Immature natural killer cell (primary cell): ENCODE data around the gene AADACL3. TPM values are rescaled to one million over a fixed set of nuclear protein-coding genes. Genes with fewer than 3 reads are reported as not detected.

Experiments
- DNase-seq, 3 donors: peaks; one replicate each; pipeline ENCODE4 v3.0.0; 2022; ENCODE audit warnings: mixed read lengths in 1 of 3
- H3K27ac Mint-ChIP-seq, 6 donors: one replicate each; pipeline ENCODE4 v1.8.0; 2020; ENCODE audit warnings: mixed read lengths in 6 of 6, mild to moderate bottlenecking in 5 of 6, inconsistent platforms in 4 of 6, moderate library complexity in 3 of 6
- H3K27me3 Mint-ChIP-seq, 3 donors: one replicate each; pipeline ENCODE4 v1.8.0; 2020 to 2021; ENCODE audit warnings: low read depth in 3 of 3, mild to moderate bottlenecking in 3 of 3, mixed read lengths in 3 of 3, moderate library complexity in 3 of 3, inconsistent platforms in 1 of 3
- H3K36me3 Mint-ChIP-seq, 3 donors: one replicate each; pipeline ENCODE4 v1.8.0; 2020; ENCODE audit warnings: mixed read lengths in 3 of 3, inconsistent platforms in 2 of 3, mild to moderate bottlenecking in 2 of 3
- H3K4me1 Mint-ChIP-seq, 2 donors: one replicate each; pipeline ENCODE4 v1.8.0; 2020; ENCODE audit warnings: inconsistent platforms in 2 of 2, mild to moderate bottlenecking in 2 of 2, mixed read lengths in 2 of 2, moderate library complexity in 1 of 2
- H3K4me3 Mint-ChIP-seq, 5 donors: one replicate each; pipeline ENCODE4 v1.8.0; 2020; ENCODE audit warnings: mild to moderate bottlenecking in 5 of 5, mixed read lengths in 5 of 5, inconsistent platforms in 3 of 5, moderate library complexity in 3 of 5
- H3K9me3 Mint-ChIP-seq, 6 donors: one replicate each; pipeline ENCODE4 v1.8.0; 2020; ENCODE audit warnings: mild to moderate bottlenecking in 6 of 6, mixed read lengths in 6 of 6, inconsistent platforms in 4 of 6, moderate library complexity in 3 of 6
- polyA plus RNA-seq, 3 donors: library from polyadenylated mRNA; unstranded; fragments of 300-500 nt; fragmentation: Illumina TruSeq; gene quantifications; one replicate each; pipeline ENCODE4 v1.2.3, GENCODE V29; 2021

Gene AADACL3
- polyA plus RNA-seq, 3 donors from 2014 or later = not detected

DNA sequence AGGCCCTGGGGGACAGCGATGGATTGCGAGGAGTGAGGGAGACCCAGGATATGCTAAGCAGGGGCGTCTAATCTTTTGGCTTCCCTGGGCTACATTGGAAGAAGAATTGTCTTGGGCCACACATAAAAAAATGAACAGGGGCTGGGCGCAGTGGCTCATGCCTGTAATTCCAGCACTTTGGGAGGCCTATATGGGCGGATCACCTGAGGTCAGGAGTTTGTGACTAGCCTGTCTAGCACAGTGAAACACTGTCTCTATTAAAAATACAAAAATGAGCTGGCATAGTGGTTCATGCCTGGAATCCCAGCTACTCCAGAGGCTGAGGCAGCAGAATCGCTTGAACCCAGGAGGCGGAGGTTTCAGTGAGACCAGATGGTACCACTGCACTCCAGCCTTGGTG, 46.9 kb downstream of the AADACL3 start:
- Mint-ChIP-seq H3K4me1 (no peaks in the 10 kb centered on the region), H3K27me3 (peaks cover 5 to 14% (median 12%) of the 10 kb centered on the region in 3 donors), H3K4me3 (no peak overlapping the region), H3K27ac (no peak overlapping the region), H3K9me3 (peaks cover 0 to 3% (median 0%) of the 10 kb centered on the region in 6 donors), H3K36me3 (no peaks in the 10 kb centered on the region)
- no peak for DNase-seq

DNA sequence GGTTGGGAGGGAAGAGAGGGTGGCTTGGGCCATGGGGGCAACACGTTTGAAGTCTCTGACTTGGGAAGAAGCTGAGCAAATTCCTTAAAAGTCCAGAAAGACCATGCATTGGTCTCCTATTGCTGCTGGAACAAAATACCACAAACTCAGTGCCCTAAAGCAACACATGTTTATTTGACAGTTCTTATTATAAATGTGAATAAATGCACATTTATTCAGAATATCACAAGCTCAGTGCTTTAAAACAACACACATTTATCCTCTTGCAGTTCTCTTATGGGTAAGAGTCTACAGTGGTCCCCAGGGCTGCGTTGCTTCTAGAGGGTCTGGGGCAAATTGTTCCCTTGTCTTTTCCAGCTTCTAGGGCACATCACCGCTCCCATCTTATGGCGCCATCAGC, 47.6 kb downstream of the AADACL3 start:
- no peaks in the 10 kb centered on the region for H3K9me3 Mint-ChIP-seq

DNA sequence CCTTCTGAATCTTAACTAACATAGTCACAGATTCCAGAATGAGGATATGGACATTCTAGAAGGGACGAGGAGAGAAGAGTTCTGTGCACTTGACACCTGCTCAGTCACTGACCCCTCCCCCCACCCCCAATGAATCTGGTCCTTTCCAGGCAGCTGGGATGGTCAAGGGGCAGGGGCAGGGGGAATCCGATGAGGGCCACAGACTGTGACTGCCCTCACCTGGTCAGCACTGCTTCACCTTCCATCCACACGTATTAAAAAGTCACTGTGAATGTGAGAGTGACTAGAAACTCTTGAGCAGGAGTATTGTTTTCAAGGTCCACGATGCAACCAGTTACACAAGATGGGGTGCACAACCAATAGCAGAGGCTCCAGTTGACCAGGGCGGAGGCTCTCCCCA, 48.1 kb downstream of the AADACL3 start:
- Mint-ChIP-seq H3K9me3 (no peaks in the 10 kb centered on the region), H3K27ac (no peak overlapping the region), H3K36me3 (no peaks in the 10 kb centered on the region), H3K4me1 (no peaks in the 10 kb centered on the region), H3K4me3 (no peak overlapping the region), H3K27me3 (peaks cover 9 to 12% (median 10%) of the 10 kb centered on the region in 3 donors)
- DNase-seq = no peak

More for the DNA sequence above, 47.6 kb downstream of the AADACL3 start:
- H3K36me3 Mint-ChIP-seq = no peaks in the 10 kb centered on the region
- peaks cover 9 to 12% (median 10%) of the 10 kb centered on the region in 3 donors for H3K27me3 Mint-ChIP-seq
- no peak overlapping the region for H3K4me3 Mint-ChIP-seq
- DNase-seq = no peak
- no peak overlapping the region for H3K27ac Mint-ChIP-seq
- no peaks in the 10 kb centered on the region for H3K4me1 Mint-ChIP-seq

DNA sequence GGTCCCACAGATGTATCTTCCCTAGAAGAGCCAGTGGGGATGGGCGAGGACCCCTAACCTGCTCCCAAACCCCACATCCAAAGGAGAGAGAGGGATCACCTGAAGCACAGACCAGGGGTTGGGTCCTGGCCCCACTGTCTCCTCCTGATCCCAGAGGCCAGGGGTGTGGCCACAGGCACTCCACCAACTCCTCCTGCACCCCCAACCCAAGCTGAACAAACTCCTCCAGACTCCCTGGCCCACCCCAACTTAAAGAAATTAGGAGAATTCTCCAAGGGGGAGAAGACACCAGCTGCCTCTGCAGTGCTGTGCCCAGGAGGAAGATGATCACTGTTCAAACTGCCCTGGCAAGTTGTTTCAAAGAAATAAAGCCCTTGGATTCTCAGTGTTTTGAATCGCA, 53.1 kb downstream of the AADACL3 start:
- Mint-ChIP-seq H3K4me1 (no peaks in the 10 kb centered on the region), H3K9me3 (no peaks in the 10 kb centered on the region), H3K4me3 (no peak overlapping the region), H3K36me3 (no peaks in the 10 kb centered on the region), H3K27ac (no peak overlapping the region), H3K27me3 (peaks cover 3 to 11% (median 9%) of the 10 kb centered on the region in 3 donors)
- DNase-seq = no peak

DNA sequence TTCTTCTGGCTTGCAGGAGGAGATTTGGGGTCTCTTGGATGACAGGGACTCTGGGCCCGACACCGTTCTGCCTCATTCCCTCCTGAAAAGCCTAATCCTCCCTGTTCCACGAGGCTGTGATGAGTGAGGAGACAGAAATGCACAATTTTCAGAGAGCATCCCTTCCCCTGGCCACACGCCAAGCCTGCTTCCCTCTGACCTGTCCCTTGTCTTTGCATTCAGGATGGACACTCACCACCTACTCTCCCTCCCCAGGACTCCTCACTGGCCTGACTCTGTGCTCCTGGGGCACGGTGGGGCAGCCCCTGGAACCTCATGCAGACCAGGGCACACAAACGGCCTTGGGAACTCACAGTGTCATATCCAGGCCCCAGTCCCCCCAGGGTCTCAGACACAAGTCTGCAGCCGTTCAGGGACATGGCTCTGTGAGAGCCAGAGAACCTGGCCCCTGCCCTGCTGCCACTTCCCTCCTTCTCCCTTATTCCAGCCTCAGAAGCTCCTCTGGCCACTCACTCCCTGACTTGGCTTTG, 54.1 kb downstream of the AADACL3 start:
- Mint-ChIP-seq H3K36me3 (no peaks in the 10 kb centered on the region), H3K27me3 (peaks cover 3 to 9% (median 9%) of the 10 kb centered on the region in 3 donors), H3K27ac (no peak overlapping the region), H3K4me1 (no peaks in the 10 kb centered on the region), H3K4me3 (no peak overlapping the region), H3K9me3 (no peaks in the 10 kb centered on the region)
- DNase-seq = no peak

DNA sequence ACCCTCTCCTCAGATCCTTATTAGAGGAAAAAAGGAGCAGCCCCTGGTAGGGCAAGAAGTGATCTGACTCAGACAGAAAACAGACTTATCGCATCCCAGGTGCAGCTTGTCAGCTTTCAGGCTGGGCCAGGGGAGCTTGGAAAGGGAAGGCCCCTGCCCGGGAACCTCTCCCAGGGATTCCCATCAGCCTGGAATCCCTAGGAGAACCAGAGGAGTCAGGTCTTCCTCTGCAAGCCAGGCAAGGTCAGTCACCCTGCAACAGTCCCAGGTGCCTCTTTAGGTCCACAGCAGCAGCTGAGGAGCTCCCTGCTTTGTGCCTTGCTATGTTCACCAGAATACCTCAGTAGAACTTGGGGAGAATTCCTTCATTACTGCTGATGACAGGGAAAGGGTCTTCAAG, 54.7 kb downstream of the AADACL3 start:
- no peak overlapping the region for H3K4me3 Mint-ChIP-seq
- H3K36me3 Mint-ChIP-seq = no peaks in the 10 kb centered on the region
- no peak for DNase-seq
- H3K27ac Mint-ChIP-seq = no peak overlapping the region
- H3K27me3 Mint-ChIP-seq = peaks cover 3 to 9% (median 6%) of the 10 kb centered on the region in 3 donors
- H3K9me3 Mint-ChIP-seq = no peaks in the 10 kb centered on the region
- H3K4me1 Mint-ChIP-seq = no peaks in the 10 kb centered on the region

DNA sequence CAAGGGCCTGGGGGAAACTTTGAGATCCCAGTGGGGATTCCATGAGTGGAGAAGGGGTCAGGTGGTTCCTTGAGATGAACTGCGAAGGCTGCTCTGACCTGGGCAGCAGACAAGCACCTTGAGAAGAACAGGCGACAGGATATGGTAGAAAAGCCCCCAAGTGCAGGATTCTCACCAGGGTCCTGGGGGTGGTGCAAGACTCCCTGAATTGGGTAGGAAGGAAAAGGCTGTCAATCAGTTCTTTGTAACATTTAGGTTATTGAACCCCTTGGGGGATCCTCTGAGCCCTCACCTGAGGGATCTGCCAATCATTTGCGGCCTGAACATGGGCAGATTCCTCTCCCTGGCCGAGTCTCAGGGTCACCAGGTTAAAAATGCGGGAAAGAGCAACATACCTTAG, 55.3 kb downstream of the AADACL3 start:
- Mint-ChIP-seq H3K9me3 (no peaks in the 10 kb centered on the region), H3K27ac (no peak overlapping the region), H3K36me3 (no peaks in the 10 kb centered on the region), H3K27me3 (peaks cover 3 to 11% (median 3%) of the 10 kb centered on the region in 3 donors), H3K4me3 (no peak overlapping the region), H3K4me1 (no peaks in the 10 kb centered on the region)
- DNase-seq = no peak

DNA sequence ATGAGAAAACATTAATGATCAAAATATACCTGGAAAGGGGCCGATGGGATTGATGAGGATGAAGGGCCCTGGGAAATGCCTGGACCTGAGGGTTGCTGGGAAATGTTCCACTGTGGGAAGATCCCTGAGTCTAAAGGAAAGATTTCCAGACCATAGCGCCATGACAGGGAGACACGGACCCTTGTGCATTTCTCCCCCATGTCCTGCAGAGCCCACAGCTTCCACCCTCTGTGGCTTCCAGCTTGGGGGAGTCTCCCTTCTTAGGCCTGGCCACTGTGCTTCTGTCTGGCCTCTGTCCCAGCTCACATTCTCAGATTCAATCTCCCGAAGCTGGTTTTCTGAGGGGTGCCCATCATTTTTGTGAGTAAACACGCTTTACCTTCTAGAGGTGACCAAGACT, 56.6 kb downstream of the AADACL3 start:
- Mint-ChIP-seq H3K4me3 (no peak overlapping the region), H3K27me3 (peaks cover 3 to 13% (median 4%) of the 10 kb centered on the region in 3 donors), H3K36me3 (no peaks in the 10 kb centered on the region), H3K4me1 (no peaks in the 10 kb centered on the region), H3K9me3 (no peaks in the 10 kb centered on the region), H3K27ac (no peak overlapping the region)
- DNase-seq = no peak

DNA sequence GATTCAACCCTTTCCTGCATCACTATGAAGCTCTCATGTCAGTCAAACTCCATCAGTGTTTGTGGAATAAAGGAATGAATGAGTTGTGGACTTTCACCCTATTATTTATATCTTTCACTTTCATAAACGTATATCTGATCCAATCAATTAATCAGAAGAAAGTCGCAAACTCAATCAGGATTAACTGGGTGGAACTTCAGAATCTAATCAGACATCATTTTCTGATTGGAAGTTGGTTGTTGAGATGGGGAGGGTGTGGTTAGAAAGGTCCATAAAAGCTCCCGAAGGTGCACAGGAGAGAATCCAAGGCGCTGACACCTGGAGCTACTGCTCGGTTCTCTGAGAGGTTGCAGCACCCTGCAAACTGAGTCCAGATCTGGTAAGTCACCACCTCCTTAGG, 57.5 kb downstream of the AADACL3 start, which contains the start of gene PRAMEF12:
TSS of gene PRAMEF12 (plus strand) at position 301 of the 400 bp plus-strand sequence. CDS start 1,130 bp downstream, outside the sequence.
- H3K27me3 Mint-ChIP-seq = peaks cover 3 to 8% (median 5%) of the 10 kb centered on the region in 3 donors
- no peaks in the 10 kb centered on the region for H3K36me3 Mint-ChIP-seq
- no peak within 1 kb of the TSS for H3K4me3 Mint-ChIP-seq

DNA sequence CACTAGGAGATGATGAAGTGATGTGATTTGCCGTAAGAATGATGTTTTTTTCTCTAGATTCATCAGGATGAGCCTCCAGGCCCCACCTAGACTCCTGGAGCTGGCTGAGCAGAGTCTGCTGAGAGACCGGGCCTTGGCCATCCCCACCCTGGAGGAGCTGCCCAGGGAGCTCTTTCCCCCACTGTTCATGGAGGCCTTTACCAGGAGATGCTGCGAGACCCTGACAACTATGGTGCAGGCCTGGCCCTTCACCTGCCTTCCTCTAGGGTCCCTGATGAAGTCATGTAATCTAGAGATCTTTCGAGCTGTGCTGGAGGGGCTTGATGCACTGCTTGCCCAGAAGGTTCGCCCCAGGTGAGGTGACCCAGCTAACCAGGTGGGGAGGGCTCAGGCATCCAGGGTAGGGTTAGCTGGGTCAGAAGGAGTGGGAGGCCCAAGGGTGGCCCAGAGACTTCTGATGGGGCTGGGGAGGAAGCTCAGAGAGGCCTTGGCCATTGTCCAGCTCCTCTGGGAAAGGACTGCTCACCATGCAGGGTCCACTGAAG, 59.0 kb downstream of the AADACL3 start:
- no peaks in the 10 kb centered on the region for H3K9me3 Mint-ChIP-seq
- no peak for DNase-seq
- no peak overlapping the region for H3K4me3 Mint-ChIP-seq
- H3K36me3 Mint-ChIP-seq = no peaks in the 10 kb centered on the region
- no peaks in the 10 kb centered on the region for H3K4me1 Mint-ChIP-seq
- no peak overlapping the region for H3K27ac Mint-ChIP-seq
- peaks cover 2 to 8% (median 2%) of the 10 kb centered on the region in 3 donors for H3K27me3 Mint-ChIP-seq

More for the DNA sequence above, 57.5 kb downstream of the AADACL3 start, which contains the start of gene PRAMEF12:
- Mint-ChIP-seq H3K4me1 (no peaks in the 10 kb centered on the region), H3K27ac (no peak within 1 kb of the TSS), H3K9me3 (no peaks in the 10 kb centered on the region)
- no peak for DNase-seq

DNA sequence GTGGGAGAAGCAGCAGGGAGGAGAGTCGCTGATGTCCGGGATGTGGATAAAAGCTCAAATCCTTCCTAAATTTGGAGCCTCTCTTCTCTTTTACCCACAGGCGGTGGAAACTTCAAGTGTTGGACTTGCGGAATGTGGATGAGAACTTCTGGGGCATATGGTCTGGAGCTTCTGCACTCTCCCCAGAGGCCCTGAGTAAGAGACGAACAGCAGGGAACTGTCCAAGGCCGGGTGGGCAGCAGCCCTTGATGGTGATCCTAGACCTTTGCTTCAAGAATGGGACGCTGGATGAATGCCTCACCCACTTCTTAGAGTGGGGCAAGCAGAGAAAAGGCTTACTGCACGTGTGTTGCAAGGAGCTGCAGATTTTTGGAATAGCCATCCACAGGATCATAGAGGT, 59.5 kb downstream of the AADACL3 start:
- no peak for DNase-seq
- Mint-ChIP-seq H3K4me3 (no peak overlapping the region), H3K4me1 (no peaks in the 10 kb centered on the region), H3K27ac (no peak overlapping the region), H3K27me3 (peaks cover 2 to 6% (median 2%) of the 10 kb centered on the region in 3 donors), H3K9me3 (no peaks in the 10 kb centered on the region), H3K36me3 (no peaks in the 10 kb centered on the region)

DNA sequence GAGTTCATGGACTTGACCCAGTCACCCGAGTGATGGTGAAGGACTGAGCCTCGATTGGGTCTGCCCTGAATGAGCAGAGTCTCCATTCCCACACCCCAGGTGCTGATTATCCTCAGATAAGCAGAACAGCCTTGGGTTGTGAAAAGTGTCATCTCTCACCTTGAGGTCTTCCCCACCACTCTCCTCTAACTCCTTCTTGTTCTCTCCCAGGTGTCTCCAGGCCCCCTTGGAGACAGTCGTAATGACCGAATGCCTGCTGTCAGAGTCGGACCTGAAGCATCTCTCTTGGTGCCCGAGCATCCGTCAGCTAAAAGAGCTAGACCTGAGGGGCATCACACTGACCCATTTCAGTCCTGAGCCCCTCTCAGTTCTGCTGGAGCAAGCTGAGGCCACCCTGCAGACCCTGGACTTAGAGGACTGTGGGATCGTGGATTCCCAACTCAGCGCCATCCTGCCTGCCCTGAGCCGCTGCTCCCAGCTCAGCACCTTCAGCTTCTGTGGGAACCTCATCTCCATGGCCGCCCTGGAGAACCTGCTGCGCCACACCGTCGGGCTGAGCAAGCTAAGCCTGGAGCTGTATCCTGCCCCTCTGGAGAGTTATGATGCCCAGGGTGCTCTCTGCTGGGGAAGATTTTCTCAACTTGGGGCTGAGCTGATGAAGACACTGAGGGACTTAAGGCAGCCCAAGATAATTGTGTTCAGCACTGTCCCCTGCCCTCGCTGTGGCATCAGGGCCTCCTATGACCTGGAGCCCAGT, 61.1 kb downstream of the AADACL3 start:
- no peak for DNase-seq

More for the DNA sequence above, 61.1 kb downstream of the AADACL3 start:
- Mint-ChIP-seq H3K36me3 (no peaks in the 10 kb centered on the region), H3K27ac (no peak overlapping the region), H3K4me1 (no peaks in the 10 kb centered on the region), H3K9me3 (no peaks in the 10 kb centered on the region), H3K27me3 (peaks cover 0 to 4% (median 2%) of the 10 kb centered on the region in 3 donors), H3K4me3 (no peak overlapping the region)
